ENCODE results near the gene CHAC1. TPM values are rescaled to one million over a fixed set of nuclear protein-coding genes. Genes with fewer than 3 reads are reported as not detected.

The CHAC1 gene
- total RNA-seq, 2 donors from 2014 or later = 4.0 to 20.9 TPM

- H3K4me1 ChIP-seq = peaks cover 5% of the 10 kb centered on the region
- no peak overlapping the region for H3K9ac ChIP-seq (ENCODE audit: low read depth in 2 of 2, low read length in 2 of 2)
- no peaks in the 10 kb centered on the region for H3K9me3 ChIP-seq
- no peak for DNase-seq
- H3K36me3 ChIP-seq = no peaks in the 10 kb centered on the region
- TF ChIP-seq CTCF (IDR thresholded peaks at IDR 0.05) = no peak
- no peak overlapping the region for H3K27ac ChIP-seq
- intact Hi-C loops (cut with DNase I) = no loop called here
- H3K4me3 ChIP-seq = no peak overlapping the region
- no peaks in the 10 kb centered on the region for H3K27me3 ChIP-seq
Measured at GRCh38 chr15:40918146-40918798, 35.0 kb upstream of the CHAC1 start.

- Histone ChIP-seq H3K4me1 (peaks cover 5% of the 10 kb centered on the region), H3K36me3 (no peaks in the 10 kb centered on the region), H3K9me3 (no peaks in the 10 kb centered on the region), H3K9ac (ENCODE audit: low read depth in 2 of 2, low read length in 2 of 2) (no peak overlapping the region), H3K27me3 (no peaks in the 10 kb centered on the region), H3K4me3 (no peak overlapping the region), H3K27ac (no peak overlapping the region)
- DNase-seq = no peak
- no peak for TF ChIP-seq CTCF (IDR thresholded peaks at IDR 0.05)
- intact Hi-C loops (cut with DNase I) = no loop called here
Measured at GRCh38 chr15:40918799-40919392, 34.4 kb upstream of the CHAC1 start.

- H3K4me1 ChIP-seq = peaks cover 20% of the 10 kb centered on the region
- DNase-seq = peak; percentile 44
- peaks cover 19% of the 10 kb centered on the region for H3K27me3 ChIP-seq
- no peak for TF ChIP-seq CTCF (IDR thresholded peaks at IDR 0.05)
- H3K27ac ChIP-seq = no peak overlapping the region
- intact Hi-C loops (cut with DNase I) = no loop called here
- H3K36me3 ChIP-seq = no peaks in the 10 kb centered on the region
- H3K9me3 ChIP-seq = no peaks in the 10 kb centered on the region
- no peak overlapping the region for H3K4me3 ChIP-seq
- H3K9ac ChIP-seq (ENCODE audit: low read depth in 2 of 2, low read length in 2 of 2) = peak overlapping the region in 1 of 2 donors; percentile 22
Measured at GRCh38 chr15:40921949-40922607, 31.2 kb upstream of the CHAC1 start.

GRCh38 chr15:40922608-40923005 lies 30.7 kb upstream of the CHAC1 start:
- Histone ChIP-seq H3K9me3 (no peaks in the 10 kb centered on the region), H3K27ac (no peak overlapping the region)
- intact Hi-C loops (cut with DNase I) = no loop called here

GRCh38 chr15:40923551-40923950 lies 29.7 kb upstream of the CHAC1 start:
- peaks cover 31% of the 10 kb centered on the region for H3K4me1 ChIP-seq
- intact Hi-C loops (cut with DNase I) = no loop called here
- no peak for TF ChIP-seq CTCF (IDR thresholded peaks at IDR 0.05)
- H3K4me3 ChIP-seq = no peak overlapping the region
- no peaks in the 10 kb centered on the region for H3K36me3 ChIP-seq
- no peak overlapping the region for H3K9ac ChIP-seq (ENCODE audit: low read depth in 2 of 2, low read length in 2 of 2)
- no peak for DNase-seq
- no peaks in the 10 kb centered on the region for H3K9me3 ChIP-seq
- no peak overlapping the region for H3K27ac ChIP-seq
- H3K27me3 ChIP-seq = peaks cover 32% of the 10 kb centered on the region

More at GRCh38 chr15:40922608-40923005, 30.7 kb upstream of the CHAC1 start:
- H3K36me3 ChIP-seq = no peaks in the 10 kb centered on the region
- peak overlapping the region; percentile 12 to 22 for H3K9ac ChIP-seq (ENCODE audit: low read depth in 2 of 2, low read length in 2 of 2)
- DNase-seq = peak; percentile 63
- no peak for TF ChIP-seq CTCF (IDR thresholded peaks at IDR 0.05)
- H3K27me3 ChIP-seq = peaks cover 25% of the 10 kb centered on the region
- no peak overlapping the region for H3K4me3 ChIP-seq
- peaks cover 25% of the 10 kb centered on the region for H3K4me1 ChIP-seq
